VCaP (cell line): Measurements from ENCODE around the gene BTBD1.
"Not testable (repeated sequence)": the region's sequence is repeated elsewhere in the genome, so short reads cannot be mapped to it uniquely, and the experiment has no call there.

Experiments
- H3K27ac ChIP-seq: fragments of 450-650 bp; 2 replicates; pipeline ENCODE4 v1.5.1; 2017
- TF ChIP-seq, protein P1 (sequence below): fragments of 450-650 bp; conservative IDR thresholded peaks from 2 replicates; pipeline ENCODE4 v1.5.1; 2017; ENCODE audit warnings: mild to moderate bottlenecking, moderate library complexity

The BTBD1 gene

GRCh38 chr15:83081256-83082014 lies 14.4 kb upstream of the BTBD1 start:
- TF ChIP-seq, protein P1, sequence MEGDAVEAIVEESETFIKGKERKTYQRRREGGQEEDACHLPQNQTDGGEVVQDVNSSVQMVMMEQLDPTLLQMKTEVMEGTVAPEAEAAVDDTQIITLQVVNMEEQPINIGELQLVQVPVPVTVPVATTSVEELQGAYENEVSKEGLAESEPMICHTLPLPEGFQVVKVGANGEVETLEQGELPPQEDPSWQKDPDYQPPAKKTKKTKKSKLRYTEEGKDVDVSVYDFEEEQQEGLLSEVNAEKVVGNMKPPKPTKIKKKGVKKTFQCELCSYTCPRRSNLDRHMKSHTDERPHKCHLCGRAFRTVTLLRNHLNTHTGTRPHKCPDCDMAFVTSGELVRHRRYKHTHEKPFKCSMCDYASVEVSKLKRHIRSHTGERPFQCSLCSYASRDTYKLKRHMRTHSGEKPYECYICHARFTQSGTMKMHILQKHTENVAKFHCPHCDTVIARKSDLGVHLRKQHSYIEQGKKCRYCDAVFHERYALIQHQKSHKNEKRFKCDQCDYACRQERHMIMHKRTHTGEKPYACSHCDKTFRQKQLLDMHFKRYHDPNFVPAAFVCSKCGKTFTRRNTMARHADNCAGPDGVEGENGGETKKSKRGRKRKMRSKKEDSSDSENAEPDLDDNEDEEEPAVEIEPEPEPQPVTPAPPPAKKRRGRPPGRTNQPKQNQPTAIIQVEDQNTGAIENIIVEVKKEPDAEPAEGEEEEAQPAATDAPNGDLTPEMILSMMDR = no peak
- H3K27ac ChIP-seq = no peak overlapping the region

- TF ChIP-seq, protein P1 = no peak
- no peak overlapping the region for H3K27ac ChIP-seq
Observed at GRCh38 chr15:83078712-83079111, 11.7 kb upstream of the BTBD1 start.

- TF ChIP-seq, protein P1 = no peak
- H3K27ac ChIP-seq = no peak overlapping the region
Observed at GRCh38 chr15:83077491-83078230, 10.6 kb upstream of the BTBD1 start.

- not testable (repeated sequence) for H3K27ac ChIP-seq
Observed at GRCh38 chr15:83069211-83069642, 2.2 kb upstream of the BTBD1 start.

- H3K27ac ChIP-seq = peak overlapping the region; percentile 99
Observed at GRCh38 chr15:83068054-83068453, 1.0 kb upstream of the BTBD1 start.

GRCh38 chr15:83067638-83067962 lies 548 bp upstream of the BTBD1 start:
- TF ChIP-seq, protein P1 = no peak
- peak overlapping the region; percentile 99 for H3K27ac ChIP-seq

More at GRCh38 chr15:83068054-83068453, 1.0 kb upstream of the BTBD1 start:
- TF ChIP-seq, protein P1 = no peak

- TF ChIP-seq, protein P1 = no peak
- peak overlapping the region; percentile 99 for H3K27ac ChIP-seq
Observed at GRCh38 chr15:83066034-83066733, 868 bp downstream of the BTBD1 start.
